K562 (cell line): Measurements from ENCODE around the gene LAIR2.

ENCODE experiments used
- GABPA ChIP-seq: fragments of 200-800 bp; sonication (Bioruptor generic); conservative IDR thresholded peaks from 2 replicates; pipeline ENCODE4 v1.6.1; 2016; ENCODE audit warnings: low read depth, missing genetic modification characterization, missing compliant biosample characterization
- IFI16 ChIP-seq: fragments of 250-450 bp; sonication (Bioruptor Pico); IDR thresholded peaks from 2 replicates; pipeline ENCODE4 v2.1.2; 2022; ENCODE audit warnings: mild to moderate bottlenecking, inconsistent platforms
- MEF2D ChIP-seq: conservative IDR thresholded peaks from 2 replicates; pipeline ENCODE4 v1.6.1; 2016; ENCODE audit warnings: low read depth, missing genetic modification characterization, missing compliant biosample characterization
- RBBP5 ChIP-seq: fragments of 200-600 bp; sonication (generic); IDR thresholded peaks from 2 replicates; pipeline ENCODE4 v1.6.1; 2012; ENCODE audit warnings: borderline replicate concordance, mild to moderate bottlenecking, low read length, control low read depth, inconsistent platforms; ENCODE audit not compliant: insufficient read depth, poor library complexity, severe bottlenecking
- WHSC1 ChIP-seq: IDR thresholded peaks from one replicate; pipeline ENCODE4 v1.6.1; 2012; ENCODE audit warnings: low read length, control low read depth, inconsistent platforms

DNA sequence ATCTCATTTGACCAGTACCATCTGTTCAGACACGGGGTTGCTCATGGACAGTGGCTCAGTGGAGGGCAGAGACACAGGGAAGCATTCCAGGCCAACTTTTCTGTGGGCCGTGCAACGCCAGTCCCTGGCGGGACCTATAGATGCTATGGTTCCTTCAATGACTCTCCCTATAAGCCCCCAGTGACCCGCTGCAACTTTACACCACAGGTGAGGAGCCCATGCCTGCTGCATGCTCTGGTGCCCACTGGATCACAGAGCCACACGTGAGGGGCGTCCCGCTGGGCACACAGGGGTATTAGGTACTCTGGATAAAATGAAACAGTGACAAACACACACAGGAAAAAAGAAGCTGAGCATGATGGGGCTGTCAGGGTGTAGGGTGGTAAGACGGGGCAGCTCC is 34.3 kb downstream of the LAIR2 start:
- no peak for TF ChIP-seq RBBP5
- TF ChIP-seq MEF2D (tag): no peak
- no peak for TF ChIP-seq GABPA (tag)
- no peak for TF ChIP-seq WHSC1
- TF ChIP-seq IFI16 (CRISPR knock-in tag): no peak
